Type B pancreatic cell (in vitro differentiated cells): ENCODE data around the gene YEATS2. TPM values are rescaled to one million over a fixed set of nuclear protein-coding genes. Genes with fewer than 3 reads are reported as not detected.

Experiments used
- DNase-seq: peaks from one replicate; pipeline ENCODE4 v3.0.0; 2021; ENCODE audit warnings: mixed read lengths; ENCODE audit not compliant: unreplicated experiment; ENCODE audit errors: extremely low spot score
- H3K27ac Mint-ChIP-seq: 2 replicates; pipeline ENCODE4 v1.8.0; 2021; ENCODE audit warnings: mild to moderate bottlenecking, mixed read lengths
- H3K27me3 Mint-ChIP-seq: 2 replicates; pipeline ENCODE4 v1.8.0; 2021; ENCODE audit warnings: mixed read lengths
- H3K36me3 Mint-ChIP-seq: 2 replicates; pipeline ENCODE4 v1.8.0; 2021; ENCODE audit warnings: mixed read lengths
- H3K4me1 Mint-ChIP-seq: one replicate; pipeline ENCODE4 v1.8.0; 2021; ENCODE audit warnings: mixed read lengths; ENCODE audit not compliant: unreplicated experiment
- H3K4me3 Mint-ChIP-seq: 2 replicates; pipeline ENCODE4 v1.8.0; 2021; ENCODE audit warnings: mild to moderate bottlenecking, mixed read lengths
- H3K9me3 Mint-ChIP-seq: 2 replicates; pipeline ENCODE4 v1.8.0; 2021; ENCODE audit warnings: mixed read lengths
- CTCF ChIP-seq: fragments of 200-600 bp; sonication (generic); conservative IDR thresholded peaks from 2 replicates; pipeline ENCODE4 v1.5.0; 2021; ENCODE audit warnings: antibody characterized with exemption, mild to moderate bottlenecking
- total RNA-seq: library from RNA; stranded (reverse); gene quantifications from 2 replicates; pipeline ENCODE4 v1.2.1, GENCODE V29; 2021; ENCODE audit warnings: low replicate concordance

YEATS2 gene
- total RNA-seq, 1 donor from 2014 or later, result 52.5 TPM

- no peak overlapping the region for H3K27ac Mint-ChIP-seq
Observed at GRCh38 chr3:183792976-183793375, 95.4 kb downstream of the YEATS2 start.

GRCh38 chr3:183794452-183794851 lies 96.9 kb downstream of the YEATS2 start:
- Mint-ChIP-seq H3K36me3 (peaks cover 35% of the 10 kb centered on the region), H3K4me3 (no peak overlapping the region), H3K9me3 (no peaks in the 10 kb centered on the region), H3K4me1 (no peaks in the 10 kb centered on the region), H3K27me3 (no peaks in the 10 kb centered on the region), H3K27ac (no peak overlapping the region)
- DNase-seq, result no peak
- no peak for TF ChIP-seq CTCF

More at GRCh38 chr3:183792976-183793375, 95.4 kb downstream of the YEATS2 start:
- Mint-ChIP-seq H3K4me3 (no peak overlapping the region), H3K4me1 (no peaks in the 10 kb centered on the region), H3K9me3 (no peaks in the 10 kb centered on the region), H3K27me3 (no peaks in the 10 kb centered on the region), H3K36me3 (peaks cover 36% of the 10 kb centered on the region)
- TF ChIP-seq CTCF, result no peak
- DNase-seq, result no peak

- H3K27ac Mint-ChIP-seq, result no peak overlapping the region
- no peaks in the 10 kb centered on the region for H3K9me3 Mint-ChIP-seq
- no peak for TF ChIP-seq CTCF
- DNase-seq, result no peak
- H3K27me3 Mint-ChIP-seq, result no peaks in the 10 kb centered on the region
- H3K36me3 Mint-ChIP-seq, result peaks cover 39% of the 10 kb centered on the region
- H3K4me1 Mint-ChIP-seq, result no peaks in the 10 kb centered on the region
- no peak overlapping the region for H3K4me3 Mint-ChIP-seq
Observed at GRCh38 chr3:183796372-183796771, 98.8 kb downstream of the YEATS2 start.

- Mint-ChIP-seq H3K27ac (no peak overlapping the region), H3K27me3 (no peaks in the 10 kb centered on the region), H3K4me1 (no peaks in the 10 kb centered on the region), H3K4me3 (no peak overlapping the region), H3K9me3 (no peaks in the 10 kb centered on the region), H3K36me3 (peaks cover 29% of the 10 kb centered on the region)
- no peak for DNase-seq
- TF ChIP-seq CTCF, result no peak
Observed at GRCh38 chr3:183797996-183798395, 100.4 kb downstream of the YEATS2 start.

GRCh38 chr3:183799461-183799860 lies 101.9 kb downstream of the YEATS2 start:
- no peaks in the 10 kb centered on the region for H3K9me3 Mint-ChIP-seq
- no peak for DNase-seq
- peaks cover 34% of the 10 kb centered on the region for H3K36me3 Mint-ChIP-seq
- H3K4me1 Mint-ChIP-seq, result no peaks in the 10 kb centered on the region
- TF ChIP-seq CTCF, result no peak
- no peak overlapping the region for H3K27ac Mint-ChIP-seq
- H3K4me3 Mint-ChIP-seq, result no peak overlapping the region
- H3K27me3 Mint-ChIP-seq, result no peaks in the 10 kb centered on the region
